ENCODE data around the gene STAG2.

The STAG2 gene

DNA sequence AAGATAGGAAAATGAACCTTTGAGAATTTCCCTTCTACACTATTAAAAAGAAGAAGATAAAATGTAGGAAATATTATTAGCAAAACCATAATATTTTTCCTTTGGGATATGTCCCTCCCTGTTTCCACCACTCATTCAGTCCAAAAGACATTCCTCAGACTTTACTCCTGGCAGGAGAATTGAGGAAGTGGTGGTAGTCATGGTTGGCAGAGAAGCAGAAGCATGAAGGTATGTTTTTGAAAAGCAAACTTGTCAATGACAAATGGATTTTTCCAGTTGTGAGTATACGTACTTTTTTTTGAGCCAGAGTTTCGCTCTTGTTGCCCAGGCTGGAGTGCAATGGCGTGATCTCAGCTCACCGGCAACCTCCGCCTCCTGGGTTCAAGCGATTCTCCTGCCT is 13.7 kb downstream of the STAG2 start:
- DNase-seq (ENCODE audit: low spot score) = peak; percentile 30

DNA sequence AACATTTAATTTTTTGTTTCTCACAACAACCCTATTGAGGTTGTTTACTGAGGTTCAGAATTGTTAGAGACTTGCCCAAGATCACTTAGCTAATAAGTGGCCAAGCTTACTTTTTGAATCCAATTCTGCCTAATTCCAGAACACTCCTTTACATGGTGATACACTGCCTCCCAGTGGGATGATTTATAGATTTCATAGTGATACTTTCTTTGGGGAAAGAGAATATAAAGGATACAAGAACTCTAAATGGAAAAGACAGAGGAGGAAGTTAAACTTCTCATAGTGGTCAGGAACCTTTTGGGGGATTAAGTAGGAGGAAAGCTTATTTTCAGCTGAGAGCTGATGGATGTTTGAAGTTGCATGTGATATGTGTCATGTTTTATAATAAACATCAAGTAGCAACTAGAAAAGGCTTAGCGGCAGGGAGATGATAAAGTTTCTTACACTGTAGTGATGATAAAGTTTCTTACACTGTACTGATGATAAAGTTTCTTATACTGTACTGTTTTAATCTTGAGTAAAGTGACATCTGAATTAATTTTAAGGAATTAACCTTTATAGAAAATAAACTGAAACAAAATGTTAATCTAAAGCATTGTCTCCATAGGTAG is 15.3 kb downstream of the STAG2 start:
- DNase-seq (ENCODE audit: low spot score) = peak; percentile 23

DNA sequence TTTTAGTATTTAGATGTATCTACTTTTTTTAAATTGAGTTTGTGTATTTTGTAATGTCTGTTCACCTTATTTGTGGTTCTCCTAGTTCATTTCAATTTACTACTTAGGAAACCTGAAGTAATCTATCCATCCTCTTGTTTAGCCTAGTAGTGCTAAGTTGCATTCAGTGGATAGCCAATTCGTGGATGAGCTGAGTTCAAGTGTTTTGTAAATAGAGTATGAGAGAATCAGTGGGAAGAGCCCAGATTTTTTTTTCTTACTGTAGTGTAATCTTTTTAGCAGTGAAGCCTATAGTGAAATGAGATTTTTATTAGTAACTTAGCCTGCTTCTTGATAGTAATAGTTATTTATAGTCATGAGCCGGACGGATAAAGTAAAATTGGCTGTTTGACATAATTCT is 21.7 kb downstream of the STAG2 start:
- no peak for DNase-seq (ENCODE audit: low spot score)

DNA sequence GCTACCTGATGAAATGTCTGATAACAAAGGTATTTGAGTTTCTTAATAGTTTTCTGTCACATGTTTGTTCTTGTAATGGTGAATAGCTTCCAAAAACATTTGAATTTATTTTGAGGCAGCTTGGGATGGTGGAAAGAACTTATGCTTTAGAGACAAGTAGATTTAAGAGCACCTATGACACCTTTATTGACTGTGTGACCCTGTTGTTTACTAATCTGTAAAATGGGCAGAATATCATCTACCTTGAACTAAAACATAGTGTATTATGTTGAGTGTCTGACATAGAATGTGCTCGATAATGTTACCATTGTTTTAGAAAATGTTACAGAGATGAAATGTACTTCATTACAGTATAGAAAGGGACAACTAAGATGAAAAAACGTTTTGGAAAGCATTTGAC is 24.9 kb downstream of the STAG2 start:
- DNase-seq (ENCODE audit: low spot score) = no peak

GRCh38 chrX:123988423-123989111 is 27.1 kb downstream of the STAG2 start:
- no peak for DNase-seq (ENCODE audit: low spot score)

DNA sequence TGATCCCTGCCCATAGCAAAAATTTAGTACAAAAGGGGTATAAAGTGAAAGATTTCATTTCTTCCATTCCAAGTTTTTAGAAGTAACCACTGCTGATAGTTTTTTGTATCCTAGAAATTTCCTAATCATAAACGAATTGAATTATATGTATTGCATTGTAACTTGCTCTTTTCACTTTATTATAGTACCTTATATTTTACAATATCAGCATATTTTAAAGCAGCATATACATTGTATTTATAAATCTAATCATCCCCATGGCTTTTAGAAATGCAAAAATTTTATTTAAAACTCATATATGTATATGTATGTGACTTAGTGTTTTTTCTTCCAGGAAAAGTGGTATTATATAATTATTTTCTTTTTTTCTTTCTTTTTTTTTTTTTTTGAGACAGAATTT is 27.7 kb downstream of the STAG2 start:
- no peak for DNase-seq (ENCODE audit: low spot score)

GRCh38 chrX:123990169-123990568 is 28.7 kb downstream of the STAG2 start:
- DNase-seq (ENCODE audit: low spot score) = no peak

DNA sequence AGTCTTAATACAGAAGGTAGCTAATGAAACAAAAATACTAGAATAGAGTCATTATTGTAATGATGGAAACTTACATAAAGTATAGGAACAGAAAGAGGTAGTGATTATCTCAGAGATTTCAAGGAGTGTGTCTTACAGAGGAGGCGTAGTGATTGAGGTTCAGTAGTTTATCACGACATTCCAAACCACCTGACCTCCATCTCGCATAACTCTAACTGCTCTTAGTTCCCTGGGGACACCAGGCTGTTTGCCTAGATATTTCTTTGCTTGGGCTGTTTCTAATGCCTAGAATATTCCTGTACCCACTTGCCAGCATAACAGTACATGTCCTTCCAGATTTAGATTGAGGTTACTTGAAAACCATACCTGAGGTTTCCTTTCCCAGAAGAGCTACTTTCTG is 29.1 kb downstream of the STAG2 start:
- DNase-seq (ENCODE audit: low spot score) = no peak

DNA sequence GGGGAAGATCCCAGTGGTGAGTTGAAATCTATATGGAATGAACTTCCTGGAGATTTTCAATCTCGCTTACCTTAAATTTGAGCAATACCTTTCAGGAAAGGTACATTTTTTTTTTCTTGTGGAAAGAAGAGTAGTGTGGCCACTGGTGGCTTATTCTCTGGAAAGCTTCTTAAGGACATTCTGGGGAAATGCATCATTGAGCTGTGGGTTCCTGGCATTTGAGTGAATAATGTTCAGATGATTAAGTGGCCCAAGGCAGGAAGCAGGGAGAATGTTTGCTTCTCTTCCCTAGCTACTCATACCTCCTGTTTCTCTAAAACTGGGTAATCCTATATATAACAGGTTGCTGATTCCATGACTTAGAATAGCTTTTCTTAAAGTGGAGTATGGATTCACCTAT is 31.8 kb downstream of the STAG2 start:
- DNase-seq (ENCODE audit: low spot score) = peak; percentile 33

- DNase-seq (ENCODE audit: low spot score) = no peak
Observed at GRCh38 chrX:123993904-123994635, 32.6 kb downstream of the STAG2 start.

GRCh38 chrX:123994730-123995129 is 33.2 kb downstream of the STAG2 start:
- DNase-seq (ENCODE audit: low spot score) = no peak

GRCh38 chrX:124001581-124001980 is 40.1 kb downstream of the STAG2 start:
- no peak for DNase-seq (ENCODE audit: low spot score)

DNA sequence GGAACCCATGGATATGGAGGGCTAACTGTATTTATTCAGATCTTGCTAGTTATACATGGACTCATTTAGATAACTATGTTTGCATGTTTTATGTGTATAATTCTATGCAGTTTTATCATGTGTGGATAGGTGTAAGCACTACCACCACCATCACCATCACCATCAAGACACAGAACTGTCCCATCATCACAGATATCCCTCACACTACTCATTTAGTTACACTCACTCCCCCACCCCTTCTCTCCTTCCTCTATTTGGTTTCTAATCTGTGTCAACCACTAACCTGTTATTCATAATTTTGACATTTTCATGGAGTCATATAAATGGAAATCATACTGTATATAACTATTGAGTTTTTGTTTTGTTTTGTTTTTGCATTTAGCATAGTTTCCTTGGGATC is 43.7 kb downstream of the STAG2 start:
- no peak for DNase-seq (ENCODE audit: low spot score)

DNA sequence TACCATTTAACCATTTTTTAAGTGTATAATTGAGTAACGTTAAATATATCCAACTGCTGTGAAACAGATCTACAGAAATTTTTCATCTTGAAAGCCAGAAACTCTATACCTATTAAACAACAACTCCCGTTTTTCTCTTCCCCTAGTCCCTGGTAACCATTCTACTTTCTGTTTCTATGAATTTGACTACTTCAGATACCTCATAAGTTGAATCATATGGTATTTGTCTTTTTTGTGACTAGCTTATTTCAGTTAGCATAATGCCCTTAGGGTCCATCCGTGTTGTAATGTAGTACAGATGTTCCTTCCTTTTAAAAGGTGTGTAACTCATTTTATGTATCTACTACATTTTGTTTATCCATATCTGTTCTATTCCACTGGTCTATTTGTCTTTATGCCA is 48.7 kb downstream of the STAG2 start:
- no peak for DNase-seq (ENCODE audit: low spot score)

GRCh38 chrX:124010566-124010965 is 49.1 kb downstream of the STAG2 start:
- no peak for DNase-seq (ENCODE audit: low spot score)

DNA sequence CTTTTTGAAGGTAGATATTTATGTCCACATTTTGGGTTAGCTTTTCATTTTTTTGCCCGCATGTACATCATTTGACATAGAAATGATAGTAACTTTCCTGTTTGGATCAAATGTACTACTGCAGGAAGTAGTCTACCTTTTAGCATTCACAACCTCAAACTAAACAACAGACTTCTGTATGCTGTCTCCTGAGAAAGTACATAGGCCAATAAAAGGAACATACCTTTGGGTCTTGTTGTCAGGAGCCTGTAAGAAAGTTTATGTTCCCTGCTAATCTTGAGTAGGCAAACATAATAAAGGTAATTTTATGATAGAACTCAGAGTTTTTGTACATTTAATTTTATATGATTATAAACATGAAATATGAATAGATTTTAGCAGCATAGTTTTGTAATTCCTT is 54.2 kb downstream of the STAG2 start:
- no peak for DNase-seq (ENCODE audit: low spot score)

GRCh38 chrX:124016825-124017224 is 55.3 kb downstream of the STAG2 start:
- DNase-seq (ENCODE audit: low spot score) = no peak

DNA sequence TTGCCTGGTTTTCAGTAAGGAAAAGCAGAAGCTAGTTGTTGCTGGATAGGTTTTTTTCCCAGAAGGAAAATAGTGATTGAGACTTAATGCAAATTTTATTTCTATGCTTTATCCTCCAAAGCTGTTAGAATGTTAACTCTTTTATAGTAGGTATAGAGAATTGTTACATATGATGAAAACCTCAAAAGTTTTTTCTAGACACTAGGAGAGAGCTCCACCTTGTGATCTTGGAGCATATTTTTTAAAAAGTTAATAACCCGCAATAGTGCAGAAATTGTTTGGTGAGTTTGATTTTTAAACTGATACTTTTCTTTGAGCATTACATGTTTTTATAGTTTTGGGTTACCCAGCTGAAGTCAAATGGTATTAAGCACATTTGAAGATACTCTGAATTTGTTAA is 56.5 kb downstream of the STAG2 start:
- DNase-seq (ENCODE audit: low spot score) = no peak

GRCh38 chrX:124023838-124024238 is 62.3 kb downstream of the STAG2 start:
- peak; percentile 5 for DNase-seq (ENCODE audit: low spot score)

- DNase-seq (ENCODE audit: low spot score) = no peak
Observed at GRCh38 chrX:124026529-124026928, 65.0 kb downstream of the STAG2 start.

DNA sequence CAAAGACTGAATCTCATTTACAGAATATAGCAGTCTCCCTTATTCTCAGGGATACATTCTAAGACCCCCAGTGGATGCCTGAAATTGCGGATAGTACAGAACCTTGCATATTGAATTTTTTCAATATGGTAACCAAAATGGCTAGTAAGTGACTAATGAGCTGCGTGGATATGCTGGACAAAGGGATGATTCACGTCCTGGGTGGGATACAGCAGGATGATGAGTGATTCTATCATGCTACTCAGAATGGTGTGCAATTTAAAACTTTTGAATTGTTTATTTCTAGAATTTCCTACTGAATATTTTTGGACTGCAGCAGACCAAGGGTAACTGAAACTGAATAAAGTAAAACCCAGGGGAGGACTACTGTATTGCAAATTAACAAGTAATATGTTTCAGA is 66.7 kb downstream of the STAG2 start:
- no peak for DNase-seq (ENCODE audit: low spot score)

DNA sequence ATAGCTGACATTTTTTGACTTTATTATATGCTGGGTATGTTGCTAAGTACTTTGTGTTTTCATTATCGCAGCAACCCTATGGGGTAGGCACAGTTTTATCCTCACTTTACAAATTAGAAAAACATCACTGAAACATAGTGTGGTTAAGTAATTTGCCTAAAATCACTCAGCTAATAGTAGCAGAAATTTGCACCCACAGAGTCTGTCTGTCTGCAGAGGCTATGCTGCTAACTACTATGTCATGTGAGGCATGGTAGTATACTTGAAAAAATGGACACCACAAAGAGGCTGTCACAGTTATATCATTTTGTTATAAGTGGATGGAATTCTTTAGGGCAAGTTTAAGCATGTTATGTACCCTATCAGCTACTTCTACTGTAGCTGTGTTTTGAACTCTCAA is 69.0 kb downstream of the STAG2 start:
- no peak for DNase-seq (ENCODE audit: low spot score)

DNA sequence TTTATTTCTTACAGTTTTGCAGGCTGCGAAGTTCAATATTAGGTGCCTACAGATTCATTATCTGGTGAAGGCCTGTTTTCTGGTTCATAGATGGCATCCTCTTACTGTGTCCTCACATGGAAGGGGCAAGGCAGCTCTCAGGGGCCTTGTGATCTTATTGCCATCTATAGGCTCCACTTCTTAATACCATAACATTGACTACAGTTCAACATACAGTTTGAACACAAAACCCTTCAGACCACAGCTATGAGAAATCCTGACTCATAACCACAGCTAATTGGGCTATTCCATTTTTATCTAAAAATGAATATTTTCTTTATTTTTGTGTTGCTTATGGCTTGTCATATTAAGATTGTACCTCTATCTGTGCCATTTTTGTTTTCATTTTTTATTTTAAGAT is 72.3 kb downstream of the STAG2 start:
- DNase-seq (ENCODE audit: low spot score) = peak; percentile 16

DNA sequence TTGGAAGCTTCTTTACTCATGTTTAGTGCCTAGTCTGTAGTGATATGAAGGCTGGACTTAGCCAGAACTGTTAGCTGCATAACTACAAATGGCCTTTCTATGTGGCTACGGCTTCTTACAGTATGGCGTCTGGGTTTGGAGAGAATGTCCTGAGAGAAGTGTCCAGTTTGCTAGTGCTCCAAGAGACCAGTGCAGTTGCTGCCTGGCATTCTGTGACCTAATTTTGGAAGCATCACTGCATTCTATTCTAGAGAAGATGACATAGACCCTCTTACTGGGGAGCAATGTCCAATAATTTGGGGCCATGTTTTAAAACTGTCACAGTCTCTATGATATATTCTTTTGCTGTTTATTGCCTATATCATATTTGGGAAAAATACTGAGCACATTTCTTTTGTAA is 74.2 kb downstream of the STAG2 start:
- no peak for DNase-seq (ENCODE audit: low spot score)

Data from hepatic stellate cell (primary cell).